MM.1S (cell line): ENCODE results near the gene PAK1.

Source experiments
- CTCF ChIP-seq: fragments of 300-600 bp; sonication (generic); IDR thresholded peaks from 2 replicates; pipeline ENCODE4 v1.5.1; 2016; ENCODE audit warnings: antibody characterized with exemption, low read length, mixed read lengths
- EZH2 ChIP-seq: fragments of 300-600 bp; sonication (generic); optimal IDR thresholded peaks from 2 replicates; pipeline ENCODE3; 2017; ENCODE audit warnings: low read depth, mild to moderate bottlenecking, antibody characterized with exemption, low read length, mixed read lengths
- EZH2phosphoT487 ChIP-seq: fragments of 300-600 bp; sonication (generic); IDR thresholded peaks from 2 replicates; pipeline ENCODE4 v1.6.1; 2018; ENCODE audit warnings: antibody characterized with exemption, low read length

GRCh38 chr11:77505956-77506355, 32.1 kb upstream of the PAK1 start:
- TF ChIP-seq CTCF = no peak
- TF ChIP-seq EZH2 = no peak
- no peak for TF ChIP-seq EZH2phosphoT487
